GM12891 (cell line): ENCODE results near the gene ACBD6.

Experiments
- DNase-seq: peaks from one replicate; pipeline ENCODE4 v3.0.0; 2011; ENCODE audit warnings: low spot score; ENCODE audit not compliant: insufficient read length
- FAIRE-seq: peaks from 2 replicates; lab custom pipeline; 2011; peaks lifted over from hg19 to GRCh38; lab: Jason Lieb, UNC
- PAX5 ChIP-seq: IDR thresholded peaks from 2 replicates; pipeline ENCODE4 v1.6.1; 2011; ENCODE audit warnings: low read length, moderate library complexity, mild to moderate bottlenecking; ENCODE audit not compliant: insufficient read depth, severe bottlenecking
- POLR2A ChIP-seq: IDR thresholded peaks from 2 replicates; pipeline ENCODE4 v1.6.1; 2011; ENCODE audit warnings: low read depth, low read length, control low read depth
- POLR2AphosphoS5 ChIP-seq: IDR thresholded peaks from 2 replicates; pipeline ENCODE4 v1.6.1; 2011; ENCODE audit warnings: low read depth, low read length, control low read depth
- POU2F2 ChIP-seq: IDR thresholded peaks from 2 replicates; pipeline ENCODE4 v1.6.1; 2011; ENCODE audit warnings: low read depth, mild to moderate bottlenecking, control low read depth, low read length, moderate library complexity
- SPI1 ChIP-seq: IDR thresholded peaks from 2 replicates; pipeline ENCODE4 v1.6.1; 2011; ENCODE audit warnings: low read depth, low read length, control low read depth
- TAF1 ChIP-seq: IDR thresholded peaks from 2 replicates; pipeline ENCODE4 v1.6.1; 2011; ENCODE audit warnings: low read depth, low read length, control low read depth

ACBD6 gene

GRCh38 chr1:180261524-180262155 lies 240.7 kb downstream of the ACBD6 start:
- FAIRE-seq = no peak
- TF ChIP-seq PAX5 (no peak), SPI1 (no peak), POLR2AphosphoS5 (no peak), POLR2A (no peak), TAF1 (no peak), POU2F2 (no peak)

DNA sequence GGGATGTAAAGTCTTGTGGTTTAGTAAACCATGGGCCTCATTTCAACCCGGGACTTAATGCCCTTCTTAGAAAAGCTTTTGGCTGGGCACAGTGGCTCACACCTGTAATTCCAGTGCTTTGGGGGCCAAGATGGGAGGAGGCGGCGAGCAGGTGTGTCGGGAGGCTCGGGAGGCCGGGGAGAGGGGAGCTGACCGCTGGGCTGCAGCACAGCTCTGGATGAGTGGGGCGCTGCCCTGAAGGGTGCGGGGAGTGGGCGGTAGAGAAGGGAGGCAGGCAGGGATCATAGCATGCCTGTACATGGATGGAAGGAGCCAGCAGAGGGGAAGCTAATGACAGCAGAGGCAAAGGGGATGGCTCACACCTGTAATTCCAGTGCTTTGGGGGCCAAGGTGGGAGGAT lies 241.3 kb downstream of the ACBD6 start:
- FAIRE-seq = no peak
- TF ChIP-seq POLR2AphosphoS5 (no peak), POLR2A (no peak), SPI1 (no peak), POU2F2 (no peak), PAX5 (no peak), TAF1 (no peak)
- DNase-seq = no peak

More at GRCh38 chr1:180261524-180262155, 240.7 kb downstream of the ACBD6 start:
- DNase-seq = no peak

DNA sequence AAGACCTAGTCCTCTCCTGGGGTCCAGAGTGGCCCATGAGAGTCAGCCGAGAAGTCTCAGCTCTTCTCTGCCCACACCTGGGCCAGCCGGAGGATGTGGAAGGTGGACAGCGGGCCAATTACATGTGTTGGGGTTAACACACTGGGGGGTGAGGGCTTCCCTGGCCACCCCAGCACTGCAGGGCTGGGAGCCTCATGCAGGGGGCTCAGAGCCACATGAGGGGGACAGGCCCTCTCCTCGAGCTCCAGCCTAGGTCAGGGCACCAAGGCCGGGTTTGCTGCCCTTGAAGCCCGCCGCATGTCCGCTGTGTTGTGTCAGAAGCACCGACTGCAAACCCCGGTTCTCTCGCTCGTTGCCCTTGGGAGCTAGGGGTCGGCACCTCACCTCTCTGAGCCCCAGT lies 241.8 kb downstream of the ACBD6 start:
- no peak for TF ChIP-seq SPI1
- no peak for TF ChIP-seq POLR2AphosphoS5
- no peak for TF ChIP-seq TAF1
- no peak for TF ChIP-seq POU2F2
- TF ChIP-seq POLR2A = no peak
- TF ChIP-seq PAX5 = no peak
- FAIRE-seq = no peak

GRCh38 chr1:180259431-180260338 lies 242.7 kb downstream of the ACBD6 start:
- no peak for DNase-seq
- FAIRE-seq = no peak
- TF ChIP-seq POLR2AphosphoS5 (no peak), PAX5 (no peak), TAF1 (no peak), SPI1 (no peak), POLR2A (no peak), POU2F2 (no peak)

More for the DNA sequence above, 241.8 kb downstream of the ACBD6 start:
- DNase-seq = no peak

DNA sequence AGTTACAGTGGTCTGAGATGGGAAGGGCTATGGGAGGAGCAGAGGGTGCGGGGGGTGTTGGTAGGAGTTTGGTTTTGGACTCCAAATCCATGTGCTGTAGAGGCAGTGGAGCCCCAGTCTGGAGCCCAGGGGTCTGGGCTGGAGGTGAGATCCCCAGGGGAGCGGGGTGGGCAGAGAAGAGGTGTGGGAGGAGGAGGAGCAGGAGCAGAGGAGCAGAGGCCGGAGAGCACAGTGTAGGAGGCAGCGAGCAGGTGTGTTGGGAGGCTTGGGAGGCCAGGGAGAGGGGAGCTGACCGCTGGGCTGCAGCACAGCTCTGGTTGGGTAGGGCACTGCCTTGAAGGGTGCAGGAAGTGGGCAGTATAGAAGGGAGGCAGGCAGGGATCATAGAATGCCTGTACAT lies 243.4 kb downstream of the ACBD6 start:
- TF ChIP-seq POLR2AphosphoS5 (no peak), PAX5 (no peak), SPI1 (no peak), POLR2A (no peak), TAF1 (no peak), POU2F2 (no peak)
- FAIRE-seq (no peak), DNase-seq (no peak)

GRCh38 chr1:180258290-180258689 lies 244.1 kb downstream of the ACBD6 start:
- no peak for DNase-seq
- TF ChIP-seq POLR2AphosphoS5 = no peak
- no peak for TF ChIP-seq POLR2A
- TF ChIP-seq SPI1 = no peak
- no peak for TF ChIP-seq PAX5
- no peak for TF ChIP-seq POU2F2
- TF ChIP-seq TAF1 = no peak
- FAIRE-seq = no peak

DNA sequence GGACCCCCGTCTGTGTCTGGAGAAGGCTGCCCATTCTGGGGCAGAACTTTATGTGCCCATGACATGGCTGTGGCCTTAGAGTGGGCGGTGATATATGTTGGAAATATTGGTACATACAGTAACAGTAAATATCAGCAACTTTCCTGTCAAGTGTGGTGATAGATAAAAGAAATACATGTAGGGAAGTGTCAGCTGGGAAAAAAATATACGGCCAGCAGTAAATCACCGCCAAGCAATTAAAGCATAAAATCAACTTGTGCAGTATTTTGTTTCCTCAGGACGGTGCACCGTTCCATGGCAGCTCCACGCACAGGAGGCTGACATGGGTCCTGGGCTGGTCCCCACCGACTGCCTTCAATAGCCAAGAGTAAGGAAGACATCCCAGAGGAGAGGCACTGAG lies 244.9 kb downstream of the ACBD6 start:
- TF ChIP-seq TAF1 = no peak
- DNase-seq (no peak), FAIRE-seq (no peak)

- DNase-seq = no peak
- no peak for TF ChIP-seq POLR2AphosphoS5
- no peak for TF ChIP-seq POU2F2
- TF ChIP-seq SPI1 = no peak
- no peak for TF ChIP-seq TAF1
- TF ChIP-seq POLR2A = no peak
- TF ChIP-seq PAX5 = no peak
- FAIRE-seq = no peak
These were observed 245.4 kb downstream of the ACBD6 start for GRCh38 chr1:180257028-180257386.

DNA sequence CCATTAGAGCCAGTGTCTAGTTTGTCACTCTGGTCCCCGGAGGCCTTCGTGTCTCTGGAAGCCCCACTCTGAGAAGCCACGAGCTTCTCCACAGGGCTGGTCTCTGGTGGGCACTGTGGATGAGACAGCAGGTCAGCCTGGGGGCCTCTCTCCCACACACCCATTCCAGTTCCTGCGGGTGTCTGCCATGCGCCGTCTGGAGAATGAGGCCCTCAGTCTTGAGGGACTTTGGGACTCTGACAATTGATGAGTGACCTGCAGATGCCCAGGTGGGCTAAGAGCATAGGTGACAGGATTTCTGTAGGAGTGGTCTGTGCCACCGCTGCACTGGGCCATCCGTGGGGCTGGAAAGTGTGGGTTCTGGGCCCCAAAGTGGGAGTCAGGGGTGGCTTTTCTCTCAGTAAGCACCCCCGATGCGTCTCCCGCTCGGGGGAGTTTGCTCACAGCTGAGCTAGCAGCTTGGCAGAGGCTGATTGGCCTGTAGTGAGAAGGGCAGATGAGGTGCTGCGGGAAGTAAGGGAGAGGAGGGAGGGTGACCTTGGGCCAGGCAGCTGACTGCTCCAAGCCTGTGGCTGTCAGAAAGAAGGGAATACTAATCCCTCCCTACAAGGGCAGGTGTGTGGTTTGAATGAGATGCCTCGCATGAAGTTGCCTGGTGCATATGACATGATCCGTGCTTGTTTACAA lies 245.9 kb downstream of the ACBD6 start:
- no peak for TF ChIP-seq TAF1
- TF ChIP-seq POLR2A = no peak
- no peak for TF ChIP-seq SPI1
- TF ChIP-seq PAX5 = no peak
- TF ChIP-seq POU2F2 = no peak
- TF ChIP-seq POLR2AphosphoS5 = no peak
- no peak for DNase-seq
- no peak for FAIRE-seq
